Fibroblast of the aortic adventitia (primary cell): ENCODE data around the gene FBXW5. TPM values are rescaled to one million over a fixed set of nuclear protein-coding genes. Genes with fewer than 3 reads are reported as not detected.

Experiments used
- DNase-seq: peaks from one replicate; pipeline ENCODE4 v3.0.0-alpha.2; 2010; ENCODE audit warnings: low read depth
- H3K4me3 ChIP-seq: 2 replicates; pipeline ENCODE4 v1.5.1; 2011; ENCODE audit warnings: low read depth, mild to moderate bottlenecking, control low read depth, low read length, moderate library complexity
- total RNA-seq: library from RNA; depleted of rRNA; stranded (reverse); fragments of >200 nt; gene quantifications from 2 replicates; pipeline ENCODE4 v1.2.3, GENCODE V29; 2012; ENCODE audit warnings: low replicate concordance
- TF ChIP-seq, protein P1 (sequence below): IDR thresholded peaks from 2 replicates; pipeline ENCODE4 v1.5.1; 2011; ENCODE audit warnings: mild to moderate bottlenecking, low read length, control low read depth, inconsistent platforms; ENCODE audit not compliant: insufficient read depth

Gene FBXW5
- total RNA-seq, 1 donor, result 139 TPM

DNA sequence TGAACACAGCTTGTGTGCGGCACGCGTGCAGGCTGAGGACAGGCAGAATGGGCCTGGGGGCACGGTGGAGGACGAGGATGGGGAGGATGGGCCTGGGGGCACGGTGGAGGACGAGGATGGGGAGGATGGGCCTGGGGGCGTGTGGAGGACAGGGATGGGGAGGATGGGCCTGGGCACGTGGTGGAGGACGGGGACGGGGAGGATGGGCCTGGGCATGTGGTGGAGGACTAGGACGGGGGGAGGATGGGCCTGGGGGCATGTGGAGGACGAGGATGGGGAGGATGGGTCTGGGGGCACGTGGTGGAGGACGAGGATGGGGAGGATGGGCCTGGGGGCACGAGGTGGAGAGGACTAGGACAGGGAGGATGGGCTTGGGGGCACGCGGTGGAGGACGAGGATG lies 22.0 kb downstream of the FBXW5 start:
- H3K4me3 ChIP-seq, result no peak overlapping the region
- TF ChIP-seq, protein P1, sequence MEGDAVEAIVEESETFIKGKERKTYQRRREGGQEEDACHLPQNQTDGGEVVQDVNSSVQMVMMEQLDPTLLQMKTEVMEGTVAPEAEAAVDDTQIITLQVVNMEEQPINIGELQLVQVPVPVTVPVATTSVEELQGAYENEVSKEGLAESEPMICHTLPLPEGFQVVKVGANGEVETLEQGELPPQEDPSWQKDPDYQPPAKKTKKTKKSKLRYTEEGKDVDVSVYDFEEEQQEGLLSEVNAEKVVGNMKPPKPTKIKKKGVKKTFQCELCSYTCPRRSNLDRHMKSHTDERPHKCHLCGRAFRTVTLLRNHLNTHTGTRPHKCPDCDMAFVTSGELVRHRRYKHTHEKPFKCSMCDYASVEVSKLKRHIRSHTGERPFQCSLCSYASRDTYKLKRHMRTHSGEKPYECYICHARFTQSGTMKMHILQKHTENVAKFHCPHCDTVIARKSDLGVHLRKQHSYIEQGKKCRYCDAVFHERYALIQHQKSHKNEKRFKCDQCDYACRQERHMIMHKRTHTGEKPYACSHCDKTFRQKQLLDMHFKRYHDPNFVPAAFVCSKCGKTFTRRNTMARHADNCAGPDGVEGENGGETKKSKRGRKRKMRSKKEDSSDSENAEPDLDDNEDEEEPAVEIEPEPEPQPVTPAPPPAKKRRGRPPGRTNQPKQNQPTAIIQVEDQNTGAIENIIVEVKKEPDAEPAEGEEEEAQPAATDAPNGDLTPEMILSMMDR, result no peak
- DNase-seq, result no peak

DNA sequence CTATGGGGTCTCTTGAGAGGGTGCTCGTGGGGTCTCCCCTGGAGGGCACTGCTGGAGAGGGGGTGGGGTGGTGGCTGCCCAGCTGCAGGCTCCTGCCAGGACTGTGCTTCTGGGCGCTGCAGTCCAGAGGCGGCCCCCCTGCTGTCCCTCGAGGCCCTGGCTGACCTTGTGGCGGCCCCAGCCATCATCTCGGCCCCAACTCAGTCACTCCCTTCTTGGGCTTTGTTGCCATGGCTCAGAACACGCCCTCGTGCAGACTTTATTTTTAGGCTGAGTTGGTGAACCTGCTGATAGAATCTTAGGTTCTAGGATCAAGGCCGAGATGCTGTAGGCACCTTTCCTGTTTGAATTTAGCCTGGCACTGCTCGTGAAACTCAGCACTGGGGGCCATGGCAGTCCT lies 22.8 kb downstream of the FBXW5 start:
- DNase-seq, result no peak
- TF ChIP-seq, protein P1, result no peak
- no peak overlapping the region for H3K4me3 ChIP-seq

DNA sequence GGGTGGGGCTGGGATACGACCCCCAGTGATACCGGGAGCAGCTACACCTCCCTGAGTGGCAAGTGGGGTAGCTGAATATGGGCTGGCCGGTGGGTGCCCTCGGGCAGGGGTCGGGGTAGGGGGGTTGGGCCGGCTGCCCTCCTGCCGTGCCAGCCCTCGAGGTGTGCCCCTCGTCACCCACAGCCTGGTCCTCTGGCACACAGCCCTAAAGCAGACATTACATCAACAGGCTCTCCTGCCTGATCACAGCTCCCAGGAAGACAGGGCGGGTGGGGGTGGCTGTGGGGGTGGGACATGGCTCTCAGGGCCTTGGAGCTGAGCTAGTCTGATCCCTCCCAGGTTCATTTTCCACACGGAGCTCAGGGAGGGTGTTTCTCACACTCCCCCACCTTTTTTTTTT lies 23.2 kb downstream of the FBXW5 start:
- DNase-seq, result no peak
- TF ChIP-seq, protein P1, result no peak
- no peak overlapping the region for H3K4me3 ChIP-seq

DNA sequence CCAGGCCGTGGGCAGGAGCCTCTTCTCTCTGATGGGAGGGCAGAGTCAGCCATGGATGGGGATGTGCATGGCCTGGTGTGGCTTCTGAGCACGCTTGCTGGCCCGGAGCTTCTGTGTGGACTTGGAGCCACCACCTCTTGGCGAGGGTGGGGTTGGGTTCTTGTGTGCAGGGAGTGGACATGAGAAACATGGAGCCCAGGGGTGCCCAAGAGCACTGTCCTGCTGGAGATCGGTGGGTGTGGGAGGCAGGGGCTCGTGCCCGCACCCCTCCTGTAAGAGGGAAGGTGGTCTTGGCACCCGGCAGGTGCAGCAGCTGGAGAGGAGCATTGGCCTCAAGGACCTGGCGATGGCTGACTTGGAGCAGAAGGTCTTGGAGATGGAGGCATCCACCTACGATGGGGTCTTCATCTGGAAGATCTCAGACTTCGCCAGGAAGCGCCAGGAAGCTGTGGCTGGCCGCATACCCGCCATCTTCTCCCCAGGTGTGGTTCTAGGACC lies 23.8 kb downstream of the FBXW5 start:
- no peak for DNase-seq
- TF ChIP-seq, protein P1, result no peak

DNA sequence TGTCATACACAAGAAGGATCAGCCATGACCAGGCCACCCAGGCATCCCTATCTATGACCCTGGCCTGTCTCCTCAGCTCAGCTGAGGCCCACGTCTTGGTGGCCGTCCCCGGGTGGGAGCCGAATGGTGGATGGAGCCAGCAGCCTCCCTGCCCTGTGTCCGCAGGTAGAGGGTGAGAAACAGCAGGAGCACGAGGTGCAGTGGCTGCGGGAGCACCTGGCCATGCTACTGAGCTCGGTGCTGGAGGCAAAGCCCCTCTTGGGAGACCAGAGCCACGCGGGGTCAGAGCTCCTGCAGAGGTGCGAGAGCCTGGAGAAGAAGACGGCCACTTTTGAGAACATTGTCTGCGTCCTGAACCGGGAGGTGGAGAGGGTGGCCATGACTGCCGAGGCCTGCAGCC lies 24.5 kb downstream of the FBXW5 start:
- no peak for DNase-seq
- TF ChIP-seq, protein P1, result no peak
- H3K4me3 ChIP-seq, result no peak overlapping the region

More for the DNA sequence above, 23.8 kb downstream of the FBXW5 start:
- no peak overlapping the region for H3K4me3 ChIP-seq

DNA sequence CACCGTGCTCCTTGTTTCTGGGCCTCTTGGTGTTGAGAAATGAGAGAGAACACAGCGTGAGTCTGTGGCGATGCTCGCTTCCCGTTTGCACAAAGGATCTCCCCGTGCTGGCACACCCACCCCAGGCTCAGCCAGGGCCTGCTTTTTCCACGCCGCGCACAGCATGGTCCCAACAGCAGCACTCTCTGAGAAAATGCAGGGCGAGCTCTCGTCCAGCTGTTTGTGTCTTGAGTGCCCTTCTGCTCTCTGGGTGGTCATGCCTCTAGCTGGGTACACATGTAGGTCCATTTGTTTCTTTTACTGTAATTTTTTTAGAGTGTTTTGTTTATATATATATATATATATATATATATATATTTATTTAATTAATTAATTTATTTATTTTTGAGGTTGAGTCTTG lies 26.6 kb downstream of the FBXW5 start:
- H3K4me3 ChIP-seq, result no peak overlapping the region
- DNase-seq, result no peak
- TF ChIP-seq, protein P1, result no peak
